ENCODE results near the gene KRT6A. TPM values are rescaled to one million over a fixed set of nuclear protein-coding genes. Genes with fewer than 3 reads are reported as not detected.

Gene KRT6A
- not detected for total RNA-seq

DNA sequence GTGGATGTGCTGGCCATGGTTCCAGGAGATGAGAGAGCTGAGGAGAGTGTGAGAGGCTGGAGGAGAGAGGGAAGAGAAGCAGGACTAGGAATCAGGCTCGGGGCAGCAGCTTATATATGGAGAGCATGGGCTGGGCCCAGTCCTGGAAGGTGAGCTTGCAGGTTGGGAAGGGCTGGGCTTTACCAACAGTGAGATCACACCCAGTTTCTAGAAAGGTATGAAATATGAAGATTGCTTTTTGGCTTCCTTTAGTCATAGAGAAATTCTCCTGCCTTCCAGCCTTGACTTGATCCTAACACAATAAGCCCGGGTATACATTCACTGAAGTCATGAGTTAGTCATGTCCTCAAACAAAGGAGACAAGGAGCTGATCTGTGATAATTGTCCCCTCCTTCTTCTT is at the start of gene KRT6A:
Gene KRT6A (minus strand): TSS at position 86 of the 400 bp plus-strand sequence. CDS start 69 bp downstream, at position 17.
- DNase-seq (ENCODE audit: low spot score in 2 of 2), result no peak
- no peak for FAIRE-seq

DNA sequence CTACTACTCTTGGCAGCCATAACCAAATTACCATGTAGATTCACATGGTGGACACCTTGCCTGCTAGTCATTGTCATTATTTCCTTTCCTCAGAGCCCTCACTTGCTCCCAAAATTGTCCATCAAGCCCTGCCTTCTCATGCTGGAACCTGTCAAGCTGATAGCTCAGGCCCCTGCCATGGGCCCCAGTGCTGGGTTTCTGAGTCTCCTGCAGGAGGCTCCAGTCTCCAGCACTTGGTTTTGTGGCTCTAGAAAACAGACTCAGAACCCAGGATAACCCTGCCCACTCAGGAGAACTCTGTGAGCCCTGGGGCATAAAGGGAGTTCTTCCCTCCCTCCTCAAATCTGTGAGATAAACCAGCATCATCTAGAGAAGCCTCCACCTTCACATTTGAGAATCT is 49.1 kb upstream of the KRT6A start:
- no peak for FAIRE-seq
- no peak for DNase-seq (ENCODE audit: low spot score in 2 of 2)

DNA sequence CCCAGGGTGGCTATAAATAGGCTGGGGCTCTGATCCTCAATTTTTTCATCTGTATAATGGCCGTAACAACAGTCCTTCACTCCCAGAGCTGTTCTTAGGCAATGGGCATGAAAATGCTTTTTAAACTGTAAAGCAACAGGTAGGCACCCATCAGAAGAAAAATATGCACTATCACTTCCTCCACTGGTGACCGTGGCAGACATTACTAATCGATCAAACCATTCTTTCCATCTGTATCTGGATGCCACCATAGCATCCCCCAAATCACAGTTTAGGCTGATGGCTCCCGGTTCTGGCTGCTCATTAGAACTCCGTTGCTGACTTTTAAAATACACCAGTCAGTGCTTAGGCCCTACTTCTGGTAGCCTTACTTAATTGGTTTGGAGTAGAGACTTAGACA is 48.7 kb upstream of the KRT6A start:
- FAIRE-seq (no peak), DNase-seq (ENCODE audit: low spot score in 2 of 2) (no peak)

DNA sequence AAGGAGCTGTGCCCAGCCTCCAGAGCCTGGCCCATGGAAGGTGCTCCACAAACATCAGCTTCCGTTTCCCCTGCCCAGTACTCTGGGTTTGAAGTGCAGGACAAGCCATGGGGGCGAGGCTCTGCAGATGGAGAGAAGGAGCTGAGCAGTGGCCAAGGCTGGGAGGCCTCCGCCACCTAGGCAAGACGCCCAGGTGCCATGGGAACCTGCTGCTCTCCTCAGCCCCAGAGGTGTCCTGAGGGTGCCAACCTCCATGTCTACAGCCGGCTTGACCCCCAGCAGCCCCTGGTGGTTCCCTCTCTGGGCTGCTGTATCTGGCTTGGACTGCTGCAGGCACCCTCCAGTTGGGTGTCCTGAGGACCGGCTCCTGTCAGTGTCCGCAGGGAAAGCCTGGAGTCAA is 47.5 kb upstream of the KRT6A start:
- no peak for FAIRE-seq

DNA sequence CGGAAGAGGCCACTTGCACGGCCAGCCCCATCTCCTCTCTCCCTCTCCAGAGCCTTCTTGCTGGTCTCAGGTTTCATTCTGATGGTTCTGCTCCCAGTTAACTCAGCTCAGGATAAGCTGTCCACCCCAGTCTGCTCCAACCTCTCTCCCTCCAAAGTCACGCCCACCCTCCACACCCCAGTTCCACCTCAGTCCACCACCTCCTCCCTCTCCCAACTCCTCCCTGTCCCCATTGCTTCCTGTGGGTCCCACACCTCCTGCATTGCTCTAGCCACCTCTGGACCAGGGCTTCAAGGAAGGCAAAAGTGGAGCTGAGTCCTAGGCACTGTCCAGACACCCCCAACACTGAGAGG is 46.7 kb upstream of the KRT6A start:
- FAIRE-seq, result no peak
- no peak for DNase-seq (ENCODE audit: low spot score in 2 of 2)

More for the DNA sequence above, 47.5 kb upstream of the KRT6A start:
- DNase-seq (ENCODE audit: low spot score in 2 of 2), result no peak

DNA sequence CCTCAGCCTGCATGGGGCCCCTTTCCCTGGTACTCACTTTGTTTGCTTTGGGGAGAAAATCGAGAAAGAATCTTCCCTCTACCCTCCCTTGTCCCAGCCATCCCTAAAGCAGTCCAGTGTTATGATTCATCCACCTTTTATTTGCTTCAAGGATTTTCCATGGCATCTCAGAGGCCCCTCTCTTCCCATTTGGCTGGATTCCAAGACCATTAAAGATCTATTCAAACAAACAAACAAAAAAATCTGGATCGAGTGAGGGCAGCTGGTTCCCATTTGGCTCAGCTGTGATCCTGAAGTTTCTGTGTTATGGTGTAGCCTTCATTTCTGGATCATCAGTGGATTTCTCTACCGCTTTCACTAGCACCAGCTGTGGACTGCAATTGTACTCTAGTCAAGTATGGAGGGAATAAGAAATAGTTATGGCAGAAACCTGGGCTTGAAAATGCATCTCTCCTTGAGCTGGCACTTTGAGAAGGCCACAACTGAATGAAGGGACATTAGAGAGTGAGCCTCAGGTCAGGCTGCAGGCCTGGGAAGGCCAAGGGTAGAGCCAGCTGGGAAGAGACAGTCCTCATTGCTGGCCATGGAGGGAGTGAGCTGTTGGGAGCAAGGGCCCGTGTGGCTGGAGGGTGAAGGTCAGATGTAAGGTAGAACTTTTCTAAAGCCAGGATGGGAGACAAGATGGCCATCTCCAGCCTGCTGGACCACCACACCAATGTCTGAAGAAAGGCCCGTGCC is 46.2 kb upstream of the KRT6A start:
- no peak for FAIRE-seq
- no peak for DNase-seq (ENCODE audit: low spot score in 2 of 2)

DNA sequence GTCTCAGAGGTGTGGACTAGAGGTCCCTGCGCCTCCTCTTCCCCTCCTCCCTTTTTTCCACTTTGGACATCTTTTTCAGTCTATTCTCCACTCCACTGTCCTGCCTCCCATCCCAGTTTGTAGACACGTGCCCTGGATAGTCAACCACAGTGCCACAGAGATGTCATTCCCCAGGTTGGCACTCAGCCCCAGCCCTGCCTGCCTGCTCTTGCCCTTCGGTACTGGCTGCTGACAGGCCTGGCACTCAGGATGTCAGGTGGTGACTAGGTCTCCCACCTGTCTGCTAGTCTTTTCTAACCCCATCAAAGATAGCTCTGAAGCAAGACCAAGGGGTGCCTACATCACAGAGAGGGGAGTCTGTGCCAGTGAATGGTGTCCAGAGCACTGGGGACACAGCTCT is 44.0 kb upstream of the KRT6A start:
- DNase-seq (ENCODE audit: low spot score in 2 of 2) (no peak), FAIRE-seq (no peak)

DNA sequence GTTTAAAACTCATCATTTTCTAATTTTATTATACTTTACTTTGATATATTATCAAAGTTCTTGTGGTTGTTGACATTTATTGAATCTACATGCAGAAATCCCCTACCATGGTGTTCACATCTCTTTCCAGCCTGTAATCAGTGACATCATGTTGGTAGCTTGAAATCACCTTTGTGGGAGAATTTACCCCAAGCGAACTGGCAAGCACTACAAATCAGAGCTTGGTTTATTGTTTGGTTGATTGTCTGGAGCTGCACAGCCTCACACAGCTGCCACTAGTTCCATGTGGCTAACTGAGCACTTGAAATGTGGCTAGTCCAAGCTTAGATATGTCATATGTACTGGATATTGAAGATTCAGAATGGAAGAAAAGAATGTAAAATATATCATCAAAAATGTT is 42.5 kb upstream of the KRT6A start:
- DNase-seq (ENCODE audit: low spot score in 2 of 2), result no peak
- peak; percentile 6 for FAIRE-seq

DNA sequence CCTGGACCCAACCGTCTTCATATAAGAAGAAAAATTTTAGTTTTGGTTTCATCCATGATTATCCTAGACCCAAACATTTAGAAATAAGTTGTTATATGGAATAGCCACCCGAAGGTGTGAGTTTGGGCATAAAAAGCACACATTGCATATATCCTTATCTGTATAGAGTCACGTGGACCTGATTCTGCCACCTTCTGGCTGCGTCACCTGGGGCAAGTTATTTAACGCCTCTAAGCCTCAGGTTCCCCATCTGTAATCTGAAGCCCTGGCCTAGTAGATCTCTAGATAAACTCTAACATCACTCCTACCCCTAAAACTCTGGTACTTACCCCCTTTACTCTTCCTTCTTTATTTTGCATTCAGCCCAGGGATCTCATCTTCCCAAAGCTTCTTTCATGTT is 41.4 kb upstream of the KRT6A start:
- DNase-seq (ENCODE audit: low spot score in 2 of 2) (no peak), FAIRE-seq (no peak)

DNA sequence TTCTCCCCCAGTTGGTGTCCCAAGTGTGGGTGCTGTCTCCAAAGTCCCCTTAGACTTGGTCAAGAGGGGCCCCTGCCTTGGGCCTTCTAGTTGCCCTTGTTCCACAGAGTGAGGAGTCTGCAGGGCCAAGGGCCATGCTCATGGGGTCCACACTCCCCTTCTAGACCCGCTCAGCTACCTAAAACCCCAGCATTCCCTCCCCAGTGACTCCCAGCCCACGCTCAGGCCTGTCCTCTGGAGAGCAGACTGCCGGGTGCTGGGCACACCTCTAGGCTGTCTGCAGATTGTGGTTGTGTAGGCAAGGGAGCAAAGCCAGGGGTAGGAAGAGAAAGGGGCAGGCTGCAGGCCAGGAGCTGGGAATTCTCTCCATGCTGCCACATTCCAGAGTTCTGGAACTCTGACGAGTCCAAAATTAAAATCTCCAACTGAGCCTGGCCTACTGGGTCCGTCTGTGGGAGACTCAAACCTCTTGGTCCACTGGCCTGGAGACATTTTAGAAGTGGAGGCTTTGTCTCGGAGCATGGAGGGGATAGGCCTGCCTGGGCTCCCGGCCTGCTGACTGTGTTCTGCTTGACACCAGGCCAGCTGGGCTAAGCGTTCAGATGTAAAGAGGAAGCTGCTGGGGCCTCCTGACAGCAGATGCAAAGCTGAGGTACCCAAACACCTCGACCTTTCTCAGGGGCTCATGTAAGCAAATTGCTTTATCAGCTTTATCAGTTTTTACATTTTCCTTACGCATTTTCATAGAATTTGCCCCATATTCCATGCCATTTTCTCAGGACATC is 40.8 kb upstream of the KRT6A start:
- no peak for FAIRE-seq
- no peak for DNase-seq (ENCODE audit: low spot score in 2 of 2)

DNA sequence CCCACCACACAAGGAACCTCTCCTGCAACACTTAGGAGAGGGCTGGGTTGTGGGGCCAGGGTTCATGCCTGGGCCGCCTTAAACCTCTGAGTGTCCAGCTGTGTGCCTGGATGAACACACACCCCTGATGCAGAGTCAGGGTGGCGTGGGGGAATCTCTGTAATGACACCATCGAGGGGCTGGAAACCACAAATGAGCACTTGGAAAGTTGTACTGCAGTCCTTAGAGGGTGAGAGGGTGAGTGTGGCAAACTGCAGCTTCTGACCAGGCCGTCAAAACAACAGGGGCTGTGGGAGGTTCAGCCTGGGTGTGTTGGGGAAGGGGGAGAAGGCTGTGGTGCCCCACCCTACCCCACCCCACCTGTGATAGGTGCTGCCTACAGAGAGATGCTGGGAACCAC is 39.6 kb upstream of the KRT6A start:
- FAIRE-seq (no peak), DNase-seq (ENCODE audit: low spot score in 2 of 2) (no peak)

DNA sequence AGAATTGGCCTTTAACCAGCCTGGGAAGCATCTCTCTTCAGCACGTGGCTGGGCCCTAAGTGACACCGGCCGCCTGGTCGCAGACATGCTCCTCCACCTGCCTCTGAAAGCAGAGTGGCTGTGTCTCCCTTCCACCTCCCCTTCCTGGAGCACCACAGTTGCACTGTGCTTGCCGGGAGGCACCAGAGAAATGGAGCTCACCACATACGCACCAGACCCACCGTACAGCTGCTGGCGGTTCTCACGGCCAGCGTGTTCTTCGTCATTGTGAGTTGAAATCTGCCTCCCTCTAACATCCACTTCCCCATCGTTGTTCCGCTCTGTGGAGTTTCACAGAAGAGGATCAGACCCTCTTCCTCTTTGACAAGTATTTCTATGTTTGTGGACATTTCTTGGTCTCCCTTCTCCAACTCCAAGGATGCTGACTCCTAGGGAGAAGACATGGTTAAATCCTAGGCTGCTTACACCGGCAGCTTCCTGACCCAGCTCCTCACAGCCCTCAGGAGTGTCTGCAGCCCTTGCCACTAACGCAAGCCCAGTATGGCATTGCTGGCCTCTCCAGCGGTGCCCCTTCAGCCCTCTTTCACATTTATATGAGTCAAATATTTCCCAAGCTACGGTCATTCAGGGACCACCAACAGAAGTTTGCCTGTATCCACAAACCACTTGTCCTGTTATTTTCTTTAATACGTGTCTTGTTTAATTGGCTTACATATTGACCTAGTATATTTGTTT is 38.7 kb upstream of the KRT6A start:
- FAIRE-seq (no peak), DNase-seq (ENCODE audit: low spot score in 2 of 2) (no peak)

DNA sequence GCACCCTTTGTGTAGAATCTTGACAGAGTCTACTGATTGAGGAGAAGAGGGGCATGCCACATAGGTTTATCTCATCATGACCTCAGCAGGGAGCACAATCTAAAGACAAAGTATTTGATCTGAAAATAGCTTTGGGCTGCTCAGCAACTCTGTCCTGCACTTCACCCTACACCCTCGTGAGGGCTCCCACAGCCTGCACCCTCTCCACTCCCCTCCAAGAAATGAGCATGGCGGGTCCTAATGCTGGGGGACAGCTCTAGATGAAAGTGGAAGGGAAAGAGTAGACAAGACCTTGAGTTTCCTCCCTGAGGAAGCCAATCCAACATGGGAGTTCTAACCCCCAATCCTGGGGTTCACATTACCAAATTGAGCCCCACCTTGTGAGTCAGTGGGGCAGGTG is 37.8 kb upstream of the KRT6A start:
- DNase-seq (ENCODE audit: low spot score in 2 of 2) (no peak), FAIRE-seq (no peak)

DNA sequence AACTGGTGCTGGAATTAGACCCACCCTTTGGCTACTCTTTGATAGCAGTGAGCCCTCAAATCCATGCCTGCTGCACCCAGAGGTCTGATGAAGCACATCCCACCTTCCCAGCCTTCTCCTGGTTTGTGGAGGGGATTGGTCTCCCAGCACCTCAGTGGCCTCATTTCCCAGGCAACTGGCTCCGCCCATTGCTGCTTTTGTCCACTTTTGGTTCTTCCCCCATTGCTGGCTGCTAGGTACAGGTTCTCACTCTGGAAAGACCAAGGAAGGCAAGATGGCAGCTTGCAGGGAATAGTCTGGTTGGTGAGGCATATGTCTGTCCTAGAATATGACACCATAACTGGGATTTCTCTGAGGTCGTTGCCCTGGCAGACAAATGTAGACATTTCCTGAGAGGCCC is 37.3 kb upstream of the KRT6A start:
- DNase-seq (ENCODE audit: low spot score in 2 of 2) (no peak), FAIRE-seq (no peak)

DNA sequence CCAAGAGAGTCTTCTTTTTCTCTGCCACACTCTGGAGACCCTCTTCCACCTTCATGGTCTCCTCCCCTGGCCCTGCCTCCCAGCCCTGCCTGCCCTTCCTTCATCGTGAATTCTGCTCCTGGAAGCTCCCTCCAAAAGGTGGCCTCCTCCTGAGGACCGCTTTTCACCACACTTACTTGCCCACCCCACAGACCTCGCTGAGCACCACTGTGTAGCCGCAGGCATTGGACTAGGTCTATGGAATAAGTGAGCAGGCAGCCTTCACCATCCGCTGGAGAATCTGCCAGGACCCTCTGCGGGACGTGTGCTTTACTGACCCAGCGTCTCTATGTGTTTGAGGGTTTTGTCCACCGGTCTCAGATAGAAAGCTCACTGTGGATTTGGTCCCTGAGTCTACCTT is 36.8 kb upstream of the KRT6A start:
- no peak for FAIRE-seq

DNA sequence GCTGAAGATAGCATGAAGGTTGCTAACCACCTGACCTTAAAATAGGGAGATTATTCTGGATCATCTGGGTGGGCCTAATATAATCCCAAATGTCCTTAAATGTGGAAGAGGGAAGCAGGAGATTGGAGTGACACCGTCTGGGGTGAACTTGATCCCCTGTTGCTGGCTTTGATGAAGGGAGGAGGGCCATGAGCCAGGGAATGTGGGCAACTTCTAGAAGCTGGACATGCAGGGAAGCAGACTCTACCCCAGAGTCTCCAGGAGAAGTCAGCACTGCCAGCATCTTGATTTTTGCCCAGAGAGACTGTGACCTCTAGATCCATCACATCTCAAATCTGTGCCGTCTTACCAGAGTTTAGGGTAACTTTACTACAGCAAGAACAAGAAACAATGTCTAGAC is 36.4 kb upstream of the KRT6A start:
- FAIRE-seq (no peak), DNase-seq (ENCODE audit: low spot score in 2 of 2) (no peak)

More for the DNA sequence above, 36.8 kb upstream of the KRT6A start:
- no peak for DNase-seq (ENCODE audit: low spot score in 2 of 2)

DNA sequence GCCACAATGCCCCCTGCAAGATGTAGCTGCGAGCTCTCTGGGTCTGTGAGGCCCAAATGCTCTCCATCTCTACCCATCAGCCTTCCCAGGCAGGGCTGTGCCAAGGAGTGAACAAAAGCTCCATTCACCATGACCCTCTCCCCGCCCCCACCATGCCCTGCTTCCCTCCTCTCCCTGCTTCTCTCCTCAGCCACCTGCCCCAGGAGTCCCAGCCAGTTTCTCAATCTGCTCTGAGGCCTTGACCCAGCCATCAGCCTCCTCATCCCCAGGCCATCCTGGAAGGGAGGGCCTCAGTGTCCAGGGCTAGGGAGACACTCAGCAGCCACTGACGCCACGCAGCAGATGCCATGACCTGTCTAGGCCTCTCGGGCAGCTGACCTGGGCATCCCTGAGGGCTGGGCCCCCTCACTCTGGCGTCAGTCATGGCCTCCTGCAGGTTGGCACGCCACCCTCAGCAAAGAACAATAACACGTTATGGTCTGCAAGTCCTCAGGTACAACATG is 35.6 kb upstream of the KRT6A start:
- no peak for DNase-seq (ENCODE audit: low spot score in 2 of 2)
- no peak for FAIRE-seq

DNA sequence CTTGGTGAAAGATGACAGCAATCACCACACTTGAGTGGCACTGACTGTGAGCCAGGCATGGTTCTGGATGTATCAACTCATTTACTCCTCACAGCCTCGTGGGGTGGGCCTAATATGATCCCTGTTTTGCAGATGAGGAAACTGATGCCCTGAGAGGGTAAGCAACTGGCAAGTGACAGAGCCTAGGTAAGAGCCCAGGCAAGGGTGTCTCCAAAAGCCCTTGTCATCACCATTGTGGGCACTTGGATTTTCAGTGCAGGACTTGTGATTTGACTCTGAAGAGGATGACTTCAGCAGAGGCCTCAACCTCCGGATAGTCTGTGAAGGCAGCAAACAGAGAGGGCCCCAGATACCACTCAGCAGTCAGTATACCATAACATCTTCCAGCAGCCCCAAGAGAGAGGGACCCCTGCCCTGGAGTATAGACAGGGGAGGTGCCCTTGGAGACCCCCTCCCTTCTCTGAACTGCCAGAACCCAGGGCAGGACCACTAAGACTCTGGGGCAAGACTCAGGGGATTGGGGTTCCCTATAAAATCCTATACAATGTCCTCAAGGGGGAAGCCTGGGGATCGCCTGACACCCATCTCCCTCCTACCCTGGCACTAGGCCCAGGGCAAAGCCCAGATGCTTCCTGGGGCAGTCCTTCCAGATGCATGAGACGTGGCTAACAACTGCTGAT is 34.2 kb upstream of the KRT6A start:
- FAIRE-seq (no peak), DNase-seq (ENCODE audit: low spot score in 2 of 2) (no peak)

DNA sequence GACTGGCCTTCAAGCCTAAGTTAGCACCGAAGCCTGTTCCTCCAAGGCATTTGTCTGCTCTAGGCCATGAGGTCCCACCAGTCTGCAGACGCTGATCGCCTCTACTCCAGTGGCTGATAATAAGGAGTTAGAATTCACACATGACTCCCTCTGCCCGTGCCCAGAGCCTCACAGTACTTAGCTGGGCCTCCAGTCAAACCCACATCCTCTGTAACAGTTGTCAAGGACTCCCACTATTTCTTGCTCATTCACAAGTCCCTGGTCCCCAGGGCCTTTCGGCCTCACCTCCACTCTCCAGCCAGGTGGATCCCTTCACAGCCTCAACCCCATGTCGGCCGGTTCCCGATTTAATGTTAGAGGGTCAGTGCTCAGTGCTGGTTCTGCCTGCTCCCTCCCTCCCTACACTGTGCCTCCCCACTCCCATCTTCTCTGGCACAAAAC is 33.5 kb upstream of the KRT6A start:
- DNase-seq (ENCODE audit: low spot score in 2 of 2) (no peak), FAIRE-seq (no peak)

DNA sequence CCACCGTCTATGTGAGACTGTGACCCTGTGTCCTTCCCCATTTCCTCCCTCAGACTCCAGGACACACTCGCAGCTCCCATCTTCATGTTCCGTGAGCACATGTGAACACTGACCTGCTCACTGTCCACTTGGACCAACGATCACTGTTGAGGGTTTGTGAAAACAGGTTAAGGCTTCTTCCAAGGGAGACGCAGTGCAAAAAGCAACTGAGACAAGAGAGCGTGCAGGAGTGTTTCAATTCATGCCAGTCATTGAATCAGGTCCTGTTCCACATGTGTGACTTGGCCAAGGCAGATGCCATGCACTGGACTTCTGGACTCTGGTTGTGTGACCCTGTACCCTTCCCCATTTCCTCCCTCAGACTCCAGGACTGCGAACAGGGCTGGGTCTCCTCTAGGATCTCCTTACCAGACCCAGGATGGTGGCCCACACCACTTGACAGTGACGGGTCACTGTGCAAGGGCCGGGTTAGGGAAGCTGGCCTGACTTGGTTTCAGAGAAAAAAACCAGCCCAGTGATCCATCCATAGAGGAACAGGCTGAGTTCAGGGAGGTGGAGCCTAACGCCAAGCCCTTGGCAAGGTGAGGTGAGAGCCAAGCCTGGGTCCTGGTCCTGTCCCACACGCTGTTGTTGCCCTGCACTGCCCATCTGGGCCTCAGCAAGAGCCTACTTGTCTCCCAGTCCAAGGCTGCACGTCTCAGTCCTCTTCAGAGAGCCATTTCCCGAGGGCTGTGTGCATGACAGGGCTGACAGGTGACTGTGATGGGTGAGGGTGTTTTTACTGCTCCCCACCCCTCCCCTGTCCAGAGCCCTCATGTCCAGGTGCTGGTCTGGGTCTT is 32.8 kb upstream of the KRT6A start:
- DNase-seq (ENCODE audit: low spot score in 2 of 2) (no peak), FAIRE-seq (no peak)
